Activated T-cell treated with anti-CD3 and anti-CD28 coated beads, Interleukin-2, amount 50 U/mL, for 4 hours (primary cell): ENCODE data around the gene RPRD1B. TPM values are rescaled to one million over a fixed set of nuclear protein-coding genes. Genes with fewer than 3 reads are reported as not detected.

Experiments
- ATAC-seq, 2 donors: fragments of 200-7000 bp; cut with Tn5 transposase; one replicate each; pipeline ENCODE4 v1.10.0; 2021
- DNase-seq: peaks from one replicate; pipeline ENCODE4 v3.0.0-alpha.2; 2020
- H3K27me3 Mint-ChIP-seq: one replicate; pipeline ENCODE4 v1.8.0; 2021; ENCODE audit warnings: low read depth, mixed read lengths
- H3K36me3 Mint-ChIP-seq: one replicate; pipeline ENCODE4 v1.8.0; 2022; ENCODE audit warnings: mixed read lengths; ENCODE audit not compliant: insufficient read depth
- H3K4me1 Mint-ChIP-seq: one replicate; pipeline ENCODE4 v1.8.0; 2021; ENCODE audit warnings: low read depth, mixed read lengths
- H3K4me3 Mint-ChIP-seq: one replicate; pipeline ENCODE4 v1.8.0; 2021; ENCODE audit warnings: mild to moderate bottlenecking, moderate library complexity, mixed read lengths
- H3K9me3 Mint-ChIP-seq: one replicate; pipeline ENCODE4 v1.8.0; 2021; ENCODE audit warnings: mixed read lengths
- total RNA-seq, 3 donors: library from RNA; stranded (reverse); gene quantifications; one replicate each; pipeline ENCODE4 v1.2.1, GENCODE V29; 2021

The RPRD1B gene
- total RNA-seq, 3 donors from 2014 or later: 38.6 to 40.4 (median 39.6) TPM

GRCh38 chr20:38138086-38138778 is 104.7 kb downstream of the RPRD1B start:
- Mint-ChIP-seq H3K36me3 (no peaks in the 10 kb centered on the region), H3K4me3 (no peak overlapping the region), H3K4me1 (peaks cover 7% of the 10 kb centered on the region), H3K27me3 (no peaks in the 10 kb centered on the region), H3K9me3 (no peaks in the 10 kb centered on the region)
- no peak for ATAC-seq
- no peak for DNase-seq

DNA sequence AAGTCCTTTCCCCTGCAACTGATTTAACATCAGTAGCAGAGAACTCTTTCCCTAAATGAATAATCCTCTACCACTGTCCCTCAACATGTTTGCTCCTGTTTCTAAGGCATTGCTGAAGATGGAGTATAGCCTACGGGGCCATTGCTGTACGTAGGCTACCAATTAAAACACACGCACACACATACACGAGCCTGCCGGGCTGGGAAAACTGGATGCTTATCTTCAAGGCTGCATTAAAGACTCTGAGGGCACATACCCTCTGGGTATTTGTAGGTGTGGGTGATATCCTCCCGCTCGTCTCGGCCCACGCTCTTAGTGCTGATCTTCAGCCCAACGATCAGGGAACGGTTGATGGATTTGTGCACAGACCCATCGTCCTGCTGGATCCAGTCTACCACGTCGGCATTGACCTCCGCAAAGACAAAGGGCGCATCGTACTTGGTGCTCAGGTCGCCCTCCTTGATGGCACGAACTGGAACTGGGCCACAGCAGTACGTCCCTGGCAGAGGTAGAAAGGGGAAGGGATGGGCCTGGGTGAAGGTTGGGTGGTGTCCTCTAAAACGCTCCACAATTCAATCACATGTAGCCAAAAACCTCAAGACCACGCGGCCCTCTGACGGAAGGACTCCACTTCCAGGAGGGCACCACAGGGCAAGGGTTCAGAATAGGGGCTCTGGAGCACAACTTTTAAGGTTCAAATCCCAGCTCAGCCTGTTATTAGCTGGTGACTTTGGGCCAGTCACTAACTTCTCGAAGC is 105.8 kb downstream of the RPRD1B start:
- ATAC-seq: no peak
- no peak for DNase-seq
- Mint-ChIP-seq H3K36me3 (no peaks in the 10 kb centered on the region), H3K4me3 (no peak overlapping the region), H3K9me3 (no peaks in the 10 kb centered on the region), H3K27me3 (peaks cover 2% of the 10 kb centered on the region), H3K4me1 (peaks cover 5% of the 10 kb centered on the region)

- H3K4me3 Mint-ChIP-seq: no peak overlapping the region
- peaks cover 2% of the 10 kb centered on the region for H3K27me3 Mint-ChIP-seq
- H3K4me1 Mint-ChIP-seq: no peaks in the 10 kb centered on the region
- ATAC-seq: no peak
- no peaks in the 10 kb centered on the region for H3K36me3 Mint-ChIP-seq
- H3K9me3 Mint-ChIP-seq: no peaks in the 10 kb centered on the region
- DNase-seq: no peak
Measured at GRCh38 chr20:38139977-38140753, 106.6 kb downstream of the RPRD1B start.

DNA sequence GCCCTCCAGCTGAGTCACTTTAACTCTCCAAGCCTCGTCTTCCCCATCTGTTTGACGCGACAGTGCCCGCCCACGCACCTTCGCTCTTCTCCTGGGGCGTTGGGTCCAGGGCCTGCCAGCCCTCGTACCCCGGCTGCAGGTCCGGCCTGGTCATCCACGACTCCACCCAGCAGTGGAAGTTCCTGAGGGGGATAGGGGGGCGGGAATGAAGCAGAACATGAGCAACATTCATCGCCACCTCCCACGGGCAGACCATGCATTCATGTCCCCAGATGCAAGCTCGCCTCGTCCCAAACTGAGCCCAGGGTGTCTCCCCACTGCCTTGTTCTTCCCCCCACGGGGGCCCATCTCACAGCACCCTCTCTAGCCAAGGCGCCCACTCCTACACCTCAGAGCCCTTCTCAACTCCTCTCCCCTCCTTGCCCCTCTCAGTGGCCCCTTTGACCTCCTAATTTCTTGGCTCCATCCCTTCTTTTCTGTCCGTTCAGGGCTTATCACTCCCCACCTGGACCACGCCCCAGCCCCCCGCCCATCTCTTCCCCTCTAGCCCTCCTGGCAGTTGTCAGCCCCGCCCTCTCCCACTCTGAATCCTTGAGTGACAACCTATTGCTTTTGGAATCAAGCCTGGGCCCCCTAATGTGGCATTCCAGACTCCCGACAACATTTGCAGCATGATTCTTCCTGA is 107.8 kb downstream of the RPRD1B start:
- Mint-ChIP-seq H3K4me1 (no peaks in the 10 kb centered on the region), H3K27me3 (peaks cover 2% of the 10 kb centered on the region), H3K36me3 (no peaks in the 10 kb centered on the region), H3K4me3 (no peak overlapping the region), H3K9me3 (no peaks in the 10 kb centered on the region)
- ATAC-seq: no peak
- DNase-seq: no peak

Other genes with a start within 250 kb of the RPRD1B start
- under 1 TPM; 0.11 to 0.33 (median 0.13) TPM for gene VSTM2L, start 130.6 kb upstream of the RPRD1B start, total RNA-seq
- gene TTI1, start 290 bp upstream of the RPRD1B start, total RNA-seq: 10 to 100 TPM; 31.3 to 35.5 (median 35.0) TPM
- under 1 TPM; 0.52 to 0.71 (median 0.63) TPM for gene TGM2, start 131.5 kb downstream of the RPRD1B start, total RNA-seq
- not detected for gene KIAA1755, start 227.0 kb downstream of the RPRD1B start, total RNA-seq